ENCODE data around the gene SYAP1. TPM values are rescaled to one million over a fixed set of nuclear protein-coding genes. Genes with fewer than 3 reads are reported as not detected.

Gene SYAP1
- total and polyA plus RNA-seq, 2 of the 8 experiments (the other 6 are each of a cell fraction or from before 2014, with no cell fraction given), result 2.9 to 20.3 TPM

DNA sequence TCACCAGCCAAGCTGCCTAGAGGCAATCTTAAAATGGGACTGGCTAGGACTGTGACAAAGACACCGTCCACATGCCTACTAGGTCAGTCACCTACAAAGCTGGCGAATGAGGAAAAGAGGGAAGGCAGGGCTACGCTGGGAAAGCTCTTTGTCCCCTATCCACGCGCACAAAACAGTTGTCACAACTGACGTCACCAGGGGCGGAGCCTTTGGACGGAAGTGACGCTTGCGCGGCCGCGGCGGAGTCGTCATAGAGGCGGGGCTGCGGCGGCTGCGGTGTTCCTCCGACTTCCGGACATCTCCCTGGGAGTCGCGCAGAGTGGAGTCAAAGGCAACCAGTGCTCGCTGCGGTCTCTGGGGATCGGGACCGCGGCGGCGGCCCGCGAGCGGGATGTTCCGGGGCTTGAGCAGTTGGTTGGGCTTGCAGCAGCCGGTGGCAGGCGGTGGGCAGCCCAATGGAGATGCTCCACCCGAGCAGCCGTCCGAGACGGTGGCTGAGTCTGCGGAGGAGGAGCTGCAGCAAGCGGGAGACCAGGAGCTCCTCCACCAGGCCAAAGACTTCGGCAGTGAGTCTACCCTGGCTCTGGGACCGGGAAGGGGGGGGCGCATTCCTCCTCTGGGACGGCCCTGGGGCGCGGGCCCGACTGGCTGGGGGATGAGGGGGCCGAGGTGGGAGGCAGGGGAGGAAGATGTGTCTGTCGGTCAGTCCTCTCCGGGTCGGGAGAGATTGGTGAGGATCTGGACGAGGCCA is at the start of gene SYAP1 (continued):
- TF ChIP-seq GTF2F1 (IDR thresholded peaks at IDR 0.05; ENCODE audit: borderline replicate concordance, low read depth, low read length) (peak; percentile 72; the same call in 1 of the 2 replicates), TBP (IDR thresholded peaks at IDR 0.05; ENCODE audit: low read depth, low read length) (peak; percentile 88), POU5F1 (IDR thresholded peaks at IDR 0.05; ENCODE audit: low read depth, low read length) (no peak), ZNF274 (IDR thresholded peaks at IDR 0.05; ENCODE audit: borderline replicate concordance, extremely low read depth, low read length) (no peak), TAF7 (optimal IDR thresholded peaks at IDR 0.05; ENCODE audit: borderline replicate concordance, low read depth, low read length) (peak; percentile 73), RXRA (IDR thresholded peaks at IDR 0.05; ENCODE audit: insufficient read depth, low read depth, low read length) (no peak), SAP30 (IDR thresholded peaks at IDR 0.05; ENCODE audit: insufficient read depth, insufficient replicate concordance, low read length) (no peak), CTBP2 (IDR thresholded peaks at IDR 0.05; ENCODE audit: borderline replicate concordance, insufficient read depth, insufficient read length, low read length) (no peak), PHF8 (conservative IDR thresholded peaks at IDR 0.05; ENCODE audit: low read depth, low read length) (peak; percentile 80), ASH2L (IDR thresholded peaks at IDR 0.05; ENCODE audit: low read length) (peak; percentile 58), POLR2A (IDR thresholded peaks at IDR 0.05; ENCODE audit: control extremely low read depth in 1 of 2, low read depth in 2 of 2, low read length in 2 of 2) (peak; percentile 94 to 96), GABPA (IDR thresholded peaks at IDR 0.05; ENCODE audit: borderline replicate concordance, insufficient read depth, low read length) (peak; percentile 44; the same call in 1 of the 2 replicates)
